H9 (cell line): ENCODE data around the gene ANTXR2. TPM values are rescaled to one million over a fixed set of nuclear protein-coding genes. Genes with fewer than 3 reads are reported as not detected.

ENCODE experiments used
- DNase-seq: peaks from one replicate; pipeline ENCODE4 v3.0.0-alpha.2; 2017
- H2AFZ ChIP-seq: one replicate; pipeline ENCODE4 v1.6.1; 2013; ENCODE audit warnings: mild to moderate bottlenecking, low read length, control low read depth, moderate library complexity
- H2AK5ac ChIP-seq: 2 replicates; pipeline ENCODE4 v1.6.1; 2013; ENCODE audit warnings: low read length, control low read depth, mixed read lengths; ENCODE audit not compliant: insufficient read length
- H2BK120ac ChIP-seq: one replicate; pipeline ENCODE4 v1.6.1; 2013; ENCODE audit warnings: low read depth, mild to moderate bottlenecking, low read length, control low read depth, inconsistent platforms; ENCODE audit not compliant: poor library complexity, severe bottlenecking
- H2BK12ac ChIP-seq: 2 replicates; pipeline ENCODE4 v1.6.1; 2013; ENCODE audit warnings: low read length, control low read depth, mixed read lengths, low read depth; ENCODE audit not compliant: insufficient read length
- H2BK15ac ChIP-seq: 2 replicates; pipeline ENCODE4 v1.6.1; 2013; ENCODE audit warnings: low read depth, low read length, control low read depth
- H2BK20ac ChIP-seq: one replicate; pipeline ENCODE4 v1.6.1; 2013; ENCODE audit warnings: low read depth, mild to moderate bottlenecking, low read length, control low read depth, inconsistent platforms; ENCODE audit not compliant: poor library complexity, severe bottlenecking
- H2BK5ac ChIP-seq: 2 replicates; pipeline ENCODE4 v1.6.1; 2013; ENCODE audit warnings: low read length, control low read depth, mixed read lengths; ENCODE audit not compliant: insufficient read length
- H3K14ac ChIP-seq: 2 replicates; pipeline ENCODE4 v1.6.1; 2013; ENCODE audit warnings: low read length, control low read depth; ENCODE audit not compliant: insufficient read depth
- H3K18ac ChIP-seq: 2 replicates; pipeline ENCODE4 v1.6.1; 2013; ENCODE audit warnings: low read depth, mild to moderate bottlenecking, mixed read lengths, low read length, control low read depth; ENCODE audit not compliant: insufficient read length
- H3K23ac ChIP-seq: 2 replicates; pipeline ENCODE4 v1.6.1; 2013; ENCODE audit warnings: low read length, control low read depth, mixed read lengths, low read depth; ENCODE audit not compliant: insufficient read length
- H3K23me2 ChIP-seq: 2 replicates; pipeline ENCODE4 v1.6.1; 2013; ENCODE audit warnings: low read depth, mild to moderate bottlenecking, mixed read lengths, low read length, control low read depth; ENCODE audit not compliant: insufficient read length, poor library complexity, severe bottlenecking
- H3K27ac ChIP-seq: 2 replicates; pipeline ENCODE4 v1.5.1; 2013; ENCODE audit warnings: low read length, control low read depth, mixed read lengths, low read depth; ENCODE audit not compliant: insufficient read length
- H3K27me3 ChIP-seq: 2 replicates; pipeline ENCODE4 v1.6.1; 2013; ENCODE audit warnings: low read length, control low read depth, inconsistent platforms; ENCODE audit not compliant: insufficient read depth
- H3K4ac ChIP-seq: 2 replicates; pipeline ENCODE4 v1.6.1; 2013; ENCODE audit warnings: low read depth, mild to moderate bottlenecking, control low read depth, inconsistent platforms, low read length, moderate library complexity
- H3K4me1 ChIP-seq: 2 replicates; pipeline ENCODE4 v1.6.1; 2013; ENCODE audit warnings: low read length, control low read depth, inconsistent platforms; ENCODE audit not compliant: insufficient read depth
- H3K4me2 ChIP-seq: 2 replicates; pipeline ENCODE4 v1.6.1; 2013; ENCODE audit warnings: low read length, control low read depth, mixed read lengths; ENCODE audit not compliant: insufficient read length, insufficient read depth
- H3K56ac ChIP-seq: 2 replicates; pipeline ENCODE4 v1.6.1; 2013; ENCODE audit warnings: low read depth, mild to moderate bottlenecking, mixed read lengths, low read length, control low read depth; ENCODE audit not compliant: insufficient read length
- H3K79me1 ChIP-seq: 2 replicates; pipeline ENCODE4 v1.6.1; 2013; ENCODE audit warnings: low read depth, mild to moderate bottlenecking, moderate library complexity, low read length, control low read depth, inconsistent platforms; ENCODE audit not compliant: insufficient read depth, poor library complexity, severe bottlenecking
- H3K79me2 ChIP-seq: 2 replicates; pipeline ENCODE4 v1.6.1; 2013; ENCODE audit warnings: low read length, control low read depth, inconsistent platforms; ENCODE audit not compliant: insufficient read depth
- H3K9ac ChIP-seq: 2 replicates; pipeline ENCODE4 v1.6.1; 2013; ENCODE audit warnings: low read length, control low read depth, mixed read lengths; ENCODE audit not compliant: insufficient read length; ENCODE audit errors: extremely low read depth
- H3K9me3 ChIP-seq: one replicate; pipeline ENCODE4 v1.6.1; 2013; ENCODE audit warnings: low read depth, low read length, inconsistent platforms; ENCODE audit not compliant: control insufficient read depth
- H3T11ph ChIP-seq: one replicate; pipeline ENCODE4 v1.6.1; 2013; ENCODE audit warnings: mild to moderate bottlenecking, low read length, control low read depth, inconsistent platforms
- H4K20me1 ChIP-seq: one replicate; pipeline ENCODE4 v1.6.1; 2013; ENCODE audit not compliant: control insufficient read depth, insufficient read length, insufficient read depth
- H4K5ac ChIP-seq: 2 replicates; pipeline ENCODE4 v1.6.1; 2013; ENCODE audit warnings: low read depth, mild to moderate bottlenecking, mixed read lengths, low read length, control low read depth; ENCODE audit not compliant: insufficient read length
- H4K8ac ChIP-seq: replicated peaks from 2 replicates; pipeline ENCODE4 v1.6.1; 2013; ENCODE audit warnings: low read length, control low read depth, mixed read lengths, low read depth; ENCODE audit not compliant: insufficient read length
- H4K91ac ChIP-seq: 2 replicates; pipeline ENCODE4 v1.6.1; 2013; ENCODE audit warnings: low read depth, mild to moderate bottlenecking, moderate library complexity, mixed read lengths, low read length, control low read depth; ENCODE audit not compliant: insufficient read length
- H3K27ac Mint-ChIP-seq, 3 experiments: 2 replicates in 2 of 3; 3 replicates in 1 of 3; pipeline ENCODE4 v1.8.0; 2020 to 2021; ENCODE audit warnings: mixed read lengths in 3 of 3, mild to moderate bottlenecking in 1 of 3, moderate library complexity in 1 of 3
- H3K27me3 Mint-ChIP-seq: 2 replicates; pipeline ENCODE4 v1.8.0; 2021; ENCODE audit warnings: low read depth, mild to moderate bottlenecking, moderate library complexity, mixed read lengths
- H3K36me3 Mint-ChIP-seq, 3 experiments: 2 replicates in 2 of 3; 3 replicates in 1 of 3; pipeline ENCODE4 v1.8.0; 2020 to 2021; ENCODE audit warnings: low read depth in 3 of 3, mixed read lengths in 3 of 3; ENCODE audit not compliant: insufficient read depth in 1 of 3
- H3K4me1 Mint-ChIP-seq, 2 experiments: 2 replicates each; pipeline ENCODE4 v1.8.0; 2020; ENCODE audit warnings: mixed read lengths in 2 of 2
- H3K4me3 Mint-ChIP-seq, 2 experiments: 2 replicates in 1 of 2; 3 replicates in 1 of 2; pipeline ENCODE4 v1.8.0; 2020 to 2021; ENCODE audit warnings: mild to moderate bottlenecking in 2 of 2, mixed read lengths in 2 of 2, moderate library complexity in 1 of 2
- H3K9me3 Mint-ChIP-seq, 2 experiments: 2 replicates in 1 of 2; 3 replicates in 1 of 2; pipeline ENCODE4 v1.8.0; 2020; ENCODE audit warnings: mild to moderate bottlenecking in 2 of 2, mixed read lengths in 2 of 2, moderate library complexity in 1 of 2
- total RNA-seq: library from RNA; stranded (reverse); gene quantifications from 2 replicates; pipeline ENCODE4 v1.2.1, GENCODE V29; 2021
- TF ChIP-seq, protein P1 (sequence below): fragments of 200-600 bp; sonication (generic); conservative IDR thresholded peaks from 3 replicates; pipeline ENCODE4 v1.8.0; 2021; ENCODE audit warnings: antibody characterized with exemption, mild to moderate bottlenecking

ANTXR2 gene
- total RNA-seq, 1 experiment from 2014 or later: 4.7 TPM

DNA sequence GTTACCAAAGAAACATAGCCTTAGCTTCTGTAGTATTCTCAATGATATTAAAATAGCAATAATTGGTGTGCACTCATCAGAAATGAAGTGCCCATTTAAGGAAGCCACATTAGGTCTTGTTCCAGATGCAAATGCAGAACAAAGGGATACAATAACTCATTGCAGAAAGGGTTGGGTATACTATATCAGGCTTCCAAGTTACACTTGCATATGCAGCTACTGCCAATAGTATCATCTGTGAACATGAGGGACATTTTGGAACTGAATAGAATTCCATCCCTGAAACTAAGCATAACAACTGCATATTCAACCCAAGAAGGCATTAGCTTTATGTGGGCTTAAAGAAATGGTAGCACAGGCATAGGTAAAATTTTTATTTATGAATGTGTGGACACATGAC lies 167.8 kb downstream of the ANTXR2 start:
- Histone ChIP-seq H3K27ac (no peak overlapping the region), H3K79me2 (no peaks in the 10 kb centered on the region), H3K18ac (no peak overlapping the region), H3K9me3 (no peaks in the 10 kb centered on the region), H3K27me3 (no peaks in the 10 kb centered on the region), H3K14ac (no peak overlapping the region), H3K4me1 (no peaks in the 10 kb centered on the region), H4K5ac (no peak overlapping the region), H2AK5ac (no peak overlapping the region), H3K56ac (no peak overlapping the region), H4K91ac (no peak overlapping the region), H3K4ac (no peak overlapping the region), H2AFZ (no peak overlapping the region), H4K8ac (no peak overlapping the region), H2BK12ac (no peak overlapping the region), H2BK5ac (no peak overlapping the region), H2BK15ac (no peak overlapping the region), H4K20me1 (no peaks in the 10 kb centered on the region), H2BK20ac (no peak overlapping the region), H3K79me1 (no peaks in the 10 kb centered on the region), H3T11ph (no peak overlapping the region), H3K9ac (no peak overlapping the region), H3K23ac (no peak overlapping the region), H3K23me2 (no peaks in the 10 kb centered on the region), H2BK120ac (no peak overlapping the region), H3K4me2 (no peak overlapping the region)
- TF ChIP-seq, protein P1, sequence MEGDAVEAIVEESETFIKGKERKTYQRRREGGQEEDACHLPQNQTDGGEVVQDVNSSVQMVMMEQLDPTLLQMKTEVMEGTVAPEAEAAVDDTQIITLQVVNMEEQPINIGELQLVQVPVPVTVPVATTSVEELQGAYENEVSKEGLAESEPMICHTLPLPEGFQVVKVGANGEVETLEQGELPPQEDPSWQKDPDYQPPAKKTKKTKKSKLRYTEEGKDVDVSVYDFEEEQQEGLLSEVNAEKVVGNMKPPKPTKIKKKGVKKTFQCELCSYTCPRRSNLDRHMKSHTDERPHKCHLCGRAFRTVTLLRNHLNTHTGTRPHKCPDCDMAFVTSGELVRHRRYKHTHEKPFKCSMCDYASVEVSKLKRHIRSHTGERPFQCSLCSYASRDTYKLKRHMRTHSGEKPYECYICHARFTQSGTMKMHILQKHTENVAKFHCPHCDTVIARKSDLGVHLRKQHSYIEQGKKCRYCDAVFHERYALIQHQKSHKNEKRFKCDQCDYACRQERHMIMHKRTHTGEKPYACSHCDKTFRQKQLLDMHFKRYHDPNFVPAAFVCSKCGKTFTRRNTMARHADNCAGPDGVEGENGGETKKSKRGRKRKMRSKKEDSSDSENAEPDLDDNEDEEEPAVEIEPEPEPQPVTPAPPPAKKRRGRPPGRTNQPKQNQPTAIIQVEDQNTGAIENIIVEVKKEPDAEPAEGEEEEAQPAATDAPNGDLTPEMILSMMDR: no peak
- DNase-seq: no peak
- H3K36me3 Mint-ChIP-seq: peaks cover 0 to under 1% (median 0%) of the 10 kb centered on the region in 3 experiments; a peak in 2 of 7 replicates
- H3K27ac Mint-ChIP-seq: no peak overlapping the region
- no peaks in the 10 kb centered on the region for H3K27me3 Mint-ChIP-seq
- H3K4me1 Mint-ChIP-seq: no peaks in the 10 kb centered on the region
- H3K4me3 Mint-ChIP-seq: no peak overlapping the region
- H3K9me3 Mint-ChIP-seq: peaks cover 1 to 2% of the 10 kb centered on the region in 2 experiments; a peak in 3 of 5 replicates
